CD4-positive, alpha-beta T cell treated with Interleukin-15 for 4 hours (primary cell): ENCODE results near the gene INTS15.
A peak's percentile ranks its signal among the peaks of the same experiment; 100 is the strongest.
"Not testable (repeated sequence)": the region's sequence is repeated elsewhere in the genome, so short reads cannot be mapped to it uniquely, and the experiment has no call there.

Experiments
- DNase-seq: peaks from one replicate; pipeline ENCODE4 v3.0.0-alpha.2; 2020; ENCODE audit warnings: low spot score

Gene INTS15

GRCh38 chr7:6589829-6590644 lies at the start of gene INTS15:
Gene INTS15 (plus strand): TSS chr7:6590021. CDS start chr7:6590284, 263 bp downstream.
- DNase-seq, result peak; percentile 80

GRCh38 chr7:6542368-6542767 lies 47.5 kb upstream of the INTS15 start:
- DNase-seq, result no peak

- DNase-seq, result no peak
These were observed 44.3 kb upstream of the INTS15 start for GRCh38 chr7:6545398-6546126.

DNA sequence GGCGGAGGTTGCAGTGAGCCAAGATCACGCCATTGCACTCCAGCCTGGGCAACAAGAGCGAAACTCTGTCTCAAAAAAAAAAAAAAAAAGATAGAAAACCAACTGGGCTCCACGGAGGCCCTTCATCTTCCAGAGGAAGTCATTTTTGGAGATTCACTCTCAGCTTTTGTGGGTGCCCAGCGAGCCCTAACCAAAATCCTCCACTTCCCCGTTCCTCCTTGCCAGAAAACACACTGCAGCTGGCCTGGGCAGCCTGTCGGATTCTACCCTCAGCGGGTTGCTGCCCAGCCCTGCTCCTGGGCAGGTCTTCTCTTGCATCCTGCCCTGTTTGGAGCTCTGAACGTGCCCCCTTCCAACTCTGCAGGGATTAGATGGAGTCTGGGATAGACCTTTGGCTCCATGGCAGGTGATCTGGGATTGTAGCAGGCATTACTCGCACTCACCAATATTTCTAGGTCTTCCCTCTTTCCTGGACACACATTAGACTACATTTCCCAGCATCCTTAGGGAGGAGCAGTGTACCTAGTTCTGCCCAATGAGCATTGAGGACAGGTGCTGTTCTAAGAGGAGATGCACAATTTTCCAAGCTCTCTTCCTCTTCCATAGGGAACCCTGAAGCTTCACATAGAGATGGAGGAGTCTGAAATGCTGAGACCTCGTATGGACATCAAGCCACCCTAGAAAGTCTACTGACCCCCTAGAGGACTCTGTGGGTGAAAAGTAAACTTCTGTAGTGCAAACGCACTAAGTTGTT lies 43.1 kb upstream of the INTS15 start:
- DNase-seq, result no peak

DNA sequence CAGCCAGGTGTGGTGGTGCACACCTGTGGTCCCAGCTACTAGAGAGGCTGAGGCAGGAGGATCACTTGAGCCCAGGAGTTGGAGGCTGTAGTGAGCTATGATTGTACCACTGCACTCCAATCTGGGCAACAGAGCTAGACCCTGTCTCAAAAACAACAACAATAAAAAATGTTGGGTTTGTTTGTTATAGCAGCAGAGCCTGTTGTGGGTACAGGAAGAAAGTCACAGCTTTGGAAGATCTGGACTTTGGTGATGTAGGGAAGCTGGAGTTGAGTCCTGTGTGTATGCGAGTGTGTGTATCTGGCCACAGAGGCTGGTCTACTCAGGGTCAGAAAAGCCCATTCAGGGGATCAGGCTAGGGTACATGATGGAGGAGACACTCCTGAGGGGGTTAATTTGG lies 42.4 kb upstream of the INTS15 start:
- no peak for DNase-seq

DNA sequence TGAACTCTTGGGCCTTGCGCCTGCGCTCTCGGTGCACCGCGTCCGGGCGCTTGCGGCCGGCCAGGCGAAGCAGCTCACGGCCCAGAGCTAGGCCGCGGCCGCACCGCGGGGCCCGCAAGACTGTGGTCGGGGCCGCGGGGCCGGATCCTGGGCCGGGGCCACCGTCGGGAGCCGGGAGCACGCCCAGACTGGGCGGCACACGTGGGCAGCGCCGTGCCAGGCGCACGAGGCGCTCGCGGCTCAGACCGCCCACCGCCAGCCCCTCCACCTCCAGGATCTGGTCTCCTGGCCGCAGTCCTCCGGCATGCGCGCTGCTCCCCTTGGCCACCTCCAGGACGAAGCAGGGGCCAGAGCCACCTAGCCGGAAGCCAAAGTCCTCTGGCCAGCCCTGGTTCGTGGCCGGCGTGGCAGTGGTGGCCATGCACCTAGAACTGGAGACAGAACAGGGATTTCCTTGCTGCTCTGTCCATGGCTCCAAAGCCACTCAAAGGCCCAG lies 38.8 kb upstream of the INTS15 start, which contains the start of gene GRID2IP:
TSS of gene GRID2IP (minus strand) at position 446 of the 496 bp plus-strand sequence. CDS start at position 421, 25 bp downstream.
- no peak for DNase-seq

DNA sequence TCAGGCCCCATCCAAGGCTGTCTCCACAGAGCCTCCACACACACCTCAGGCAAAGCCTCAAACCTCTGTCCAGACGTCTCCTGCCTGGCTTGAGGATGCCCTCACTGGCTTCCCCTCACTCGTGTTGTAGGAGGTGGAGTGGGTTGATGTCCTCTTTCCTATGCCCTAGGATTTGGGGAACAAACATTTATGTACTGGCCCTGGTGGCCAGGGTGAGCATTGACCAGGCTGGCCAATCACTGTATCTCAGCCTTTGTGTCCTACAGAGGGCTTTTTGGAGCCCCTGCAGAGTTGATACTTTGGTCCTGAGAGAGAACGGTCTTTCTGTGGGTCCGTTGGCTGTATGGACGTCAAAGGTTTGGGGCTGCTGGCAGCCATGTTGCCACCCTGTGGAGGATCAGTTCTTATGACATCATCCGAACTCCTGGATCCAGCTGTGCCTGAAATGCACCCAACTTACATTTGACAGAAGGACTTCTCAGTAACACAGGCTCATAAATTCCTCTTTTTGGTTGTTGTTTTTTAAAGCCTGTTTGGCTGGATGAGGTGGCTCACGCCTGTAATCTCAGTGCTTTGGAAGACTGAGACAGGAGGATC lies 36.3 kb upstream of the INTS15 start:
- no peak for DNase-seq

DNA sequence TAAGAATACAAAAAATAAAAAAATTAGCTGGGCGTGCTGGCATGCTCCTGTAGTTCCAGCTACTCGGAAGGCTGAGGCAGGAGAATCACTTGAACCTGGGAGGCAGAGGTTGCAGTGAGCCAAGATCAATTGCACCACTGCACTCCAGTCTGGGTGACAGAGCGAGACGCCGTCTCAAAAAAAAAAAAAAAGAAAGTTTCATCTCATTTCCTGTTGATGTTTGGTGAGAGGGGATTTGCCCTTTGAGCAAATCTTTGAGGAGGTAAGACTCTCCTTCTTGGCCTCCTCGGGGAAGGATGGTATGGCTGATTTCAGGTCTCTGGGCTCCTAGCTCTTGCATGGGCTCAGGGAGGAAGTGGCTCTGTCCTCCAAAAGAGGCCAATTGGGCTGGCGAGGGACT lies 35.0 kb upstream of the INTS15 start:
- no peak for DNase-seq

GRCh38 chr7:6556196-6556595 lies 33.6 kb upstream of the INTS15 start:
- DNase-seq, result no peak

GRCh38 chr7:6558837-6559236 lies 31.0 kb upstream of the INTS15 start:
- no peak for DNase-seq

DNA sequence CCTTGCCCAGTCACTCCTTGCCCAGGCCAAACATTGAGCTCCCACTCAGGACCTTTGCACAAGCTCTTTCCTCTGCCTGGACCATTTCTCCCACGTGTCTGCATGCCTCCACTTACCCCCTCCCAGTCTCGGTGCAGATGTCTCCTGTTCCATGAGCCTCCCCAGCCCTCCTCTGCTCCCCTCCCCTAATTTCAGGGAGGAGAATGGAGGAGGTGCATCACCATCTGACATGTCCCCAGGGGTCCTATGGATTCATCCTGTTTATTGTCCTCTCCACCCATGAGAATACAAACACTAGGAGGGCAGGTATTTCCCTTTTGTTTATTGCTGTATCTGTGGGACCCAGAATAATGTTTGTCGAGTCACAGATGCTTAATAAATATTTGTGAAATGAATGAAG lies 29.9 kb upstream of the INTS15 start:
- DNase-seq, result no peak

DNA sequence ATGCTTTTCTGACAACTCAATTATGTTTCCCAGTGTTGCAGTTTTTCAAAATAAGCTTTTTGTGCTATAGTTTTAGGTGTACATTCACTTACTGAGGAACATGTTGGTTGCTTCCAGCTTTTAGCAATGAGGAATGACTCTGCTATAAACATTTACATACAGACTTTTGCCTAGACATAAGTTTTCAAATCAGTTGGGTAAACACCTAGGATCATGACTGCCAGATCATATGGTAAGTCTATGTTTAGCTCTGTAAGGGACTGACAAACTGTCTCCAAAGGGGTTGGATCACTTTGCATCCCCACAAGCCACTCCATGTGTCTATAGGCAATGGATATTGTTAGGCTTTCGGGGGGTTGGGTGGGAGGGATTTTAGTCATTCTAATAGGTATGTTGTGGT lies 27.7 kb upstream of the INTS15 start:
- DNase-seq, result no peak

DNA sequence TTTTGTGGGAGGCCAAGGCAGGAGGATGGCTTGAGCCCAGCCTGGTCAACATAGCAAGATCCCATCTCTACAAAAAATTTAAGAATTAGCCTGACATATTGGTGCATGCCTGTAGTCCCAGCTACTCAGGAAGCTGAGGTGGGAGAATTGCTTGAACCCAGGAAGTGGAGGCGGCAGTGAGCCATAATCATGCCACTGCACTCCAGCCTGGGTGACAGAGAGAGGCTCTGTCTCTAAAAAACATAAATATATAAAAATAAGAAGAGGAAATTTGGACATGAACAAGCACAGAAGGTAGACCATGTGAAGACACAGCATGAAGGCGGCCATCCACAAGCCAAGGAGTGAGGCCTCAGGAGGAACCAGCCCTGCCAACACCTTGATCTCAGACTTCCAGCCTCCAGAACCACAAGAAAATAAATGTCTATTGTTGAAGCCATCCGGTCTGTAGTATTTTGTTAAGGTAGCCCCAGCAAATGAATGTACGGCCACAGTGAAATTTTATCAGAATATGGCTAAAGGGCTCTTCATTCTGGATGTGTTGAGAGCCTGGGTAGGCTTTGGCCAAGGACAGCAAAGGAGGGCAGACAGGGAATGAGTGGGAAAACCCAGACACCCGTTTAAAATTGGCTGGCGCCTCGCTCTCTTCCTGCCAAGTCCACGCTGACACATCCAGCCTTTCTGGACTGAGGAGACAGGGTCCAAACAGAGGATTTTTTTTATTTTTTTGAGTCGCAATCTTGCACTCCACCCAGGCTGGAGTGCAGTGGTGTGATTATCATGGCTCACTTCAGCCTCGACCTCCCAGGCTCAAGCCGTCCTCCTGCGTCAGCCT lies 25.7 kb upstream of the INTS15 start:
- no peak for DNase-seq

DNA sequence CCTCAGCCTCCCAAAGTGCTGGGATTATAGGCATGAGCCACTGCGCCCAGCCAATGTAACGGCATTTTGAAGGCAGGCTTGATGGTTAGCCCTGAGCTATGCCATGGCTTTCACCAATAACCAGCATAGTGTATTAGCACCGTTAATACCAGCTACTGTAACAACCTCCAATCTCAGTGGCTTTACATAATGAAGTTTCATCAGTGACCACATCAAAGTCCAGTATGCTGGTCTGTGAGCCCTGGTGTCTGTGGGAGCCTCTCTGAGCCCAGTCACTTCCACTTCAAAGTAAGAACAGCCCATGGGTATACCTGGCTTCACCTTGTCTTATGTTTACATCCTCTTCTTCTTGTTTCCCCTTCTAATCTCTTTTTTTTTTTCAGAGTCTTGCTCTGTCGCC lies 24.2 kb upstream of the INTS15 start:
- DNase-seq, result no peak

GRCh38 chr7:6567886-6568285 lies 21.9 kb upstream of the INTS15 start:
- no peak for DNase-seq

GRCh38 chr7:6571160-6571779 lies 18.6 kb upstream of the INTS15 start:
- DNase-seq, result no peak

- no peak for DNase-seq
These were observed 14.4 kb upstream of the INTS15 start for GRCh38 chr7:6575281-6576023.

GRCh38 chr7:6576024-6576866 lies 13.6 kb upstream of the INTS15 start:
- no peak for DNase-seq

DNA sequence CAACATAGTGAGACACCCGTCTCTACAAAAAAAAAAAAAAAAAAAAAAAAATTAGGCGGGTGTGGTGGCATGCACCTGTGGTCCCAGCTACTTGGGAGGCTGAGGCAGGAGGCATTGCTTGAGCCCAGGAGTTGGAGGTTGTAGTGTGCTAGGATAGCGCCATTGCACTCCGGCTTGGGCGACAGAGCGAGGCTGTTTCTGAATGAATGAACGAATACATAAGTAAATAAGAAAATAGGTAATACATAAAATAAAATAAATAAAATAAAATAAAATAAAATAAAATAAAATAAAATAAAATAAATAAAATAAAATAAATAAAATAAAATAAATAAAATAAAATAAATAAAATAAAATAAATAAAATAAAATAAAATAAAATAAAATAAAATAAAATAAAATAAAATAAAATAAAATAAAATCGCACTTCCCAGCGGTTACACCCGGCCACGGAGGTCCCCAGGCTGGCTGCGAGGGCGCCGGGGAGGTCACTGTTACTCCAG lies 12.9 kb upstream of the INTS15 start:
- not testable (repeated sequence) for DNase-seq
